GM19372 (cell line): Measurements from ENCODE around the gene FAM120AOS.
"Not testable (repeated sequence)": the region's sequence is repeated elsewhere in the genome, so short reads cannot be mapped to it uniquely, and the experiment has no call there.

ENCODE experiments used
- ATAC-seq: cut with Tn5 transposase; IDR thresholded peaks from one replicate; pipeline ENCODE4 v1.9.1; 2021; ENCODE audit warnings: mild to moderate bottlenecking, low read depth, moderate library complexity; ENCODE audit not compliant: unreplicated experiment

The FAM120AOS gene

GRCh38 chr9:93447655-93448054 is 5.7 kb downstream of the FAM120AOS start:
- no peak for ATAC-seq

DNA sequence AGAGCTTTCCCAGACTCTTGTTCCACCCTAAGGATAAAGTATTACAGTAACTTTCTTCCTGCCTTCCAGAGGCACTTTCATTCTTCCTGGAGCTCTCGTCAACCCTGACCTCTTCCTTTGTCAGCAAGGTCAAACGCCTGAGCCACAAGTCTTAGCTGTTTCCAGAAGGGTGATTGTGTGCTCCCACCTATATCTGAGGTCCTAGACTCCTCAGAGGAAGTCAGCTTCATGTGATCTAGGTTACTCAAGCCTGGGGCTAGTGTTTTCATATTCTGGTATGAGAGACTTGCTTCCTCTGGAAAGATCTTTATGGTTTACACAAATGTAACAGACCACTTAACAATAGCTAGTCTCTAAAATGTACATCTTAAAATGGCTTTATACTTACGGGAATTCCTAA is 7.3 kb downstream of the FAM120AOS start:
- ATAC-seq, result no peak

GRCh38 chr9:93440896-93441580 is 12.3 kb downstream of the FAM120AOS start:
- ATAC-seq, result no peak

- not testable (repeated sequence) for ATAC-seq
These were observed 14.1 kb downstream of the FAM120AOS start for GRCh38 chr9:93439301-93439700.

DNA sequence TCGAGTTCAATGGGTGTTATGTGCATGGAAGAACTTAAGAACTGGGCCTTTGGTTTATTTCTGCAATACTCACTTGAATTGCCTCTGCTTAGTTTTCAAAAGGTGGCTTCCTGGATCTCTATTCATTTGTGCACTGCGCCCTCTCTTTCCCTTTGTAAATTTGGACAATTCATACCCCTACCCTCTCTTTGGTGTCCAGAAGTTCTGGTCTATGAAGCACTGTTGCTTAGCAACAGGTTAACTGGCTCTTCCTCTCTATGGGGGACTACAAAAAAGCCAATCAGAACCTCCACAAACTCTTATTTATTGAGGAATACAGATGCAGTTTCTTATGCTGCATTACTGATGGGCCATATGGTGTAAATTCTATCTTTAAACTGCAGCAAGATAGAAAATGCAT is 15.4 kb downstream of the FAM120AOS start:
- no peak for ATAC-seq

GRCh38 chr9:93436655-93437407 is 16.6 kb downstream of the FAM120AOS start:
- ATAC-seq, result no peak

DNA sequence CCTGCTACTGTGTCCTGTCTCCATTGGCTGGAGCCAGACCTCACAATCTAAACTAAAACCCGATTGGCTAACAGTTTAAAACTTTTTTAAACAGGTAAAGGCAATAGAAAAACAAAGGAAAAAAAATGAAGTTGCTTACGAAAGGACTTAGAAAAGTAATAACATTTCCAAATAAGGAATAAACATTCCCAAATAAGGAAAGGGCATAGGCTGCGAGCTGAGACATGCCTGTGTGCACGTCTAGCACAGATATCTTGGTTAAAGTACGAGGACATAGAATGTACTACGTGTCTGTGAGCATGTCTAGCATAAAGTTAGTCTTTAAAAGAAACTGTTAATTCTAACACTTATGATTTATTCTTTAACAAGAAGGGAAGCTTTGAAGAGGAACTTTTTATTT is 17.2 kb downstream of the FAM120AOS start:
- ATAC-seq, result no peak

DNA sequence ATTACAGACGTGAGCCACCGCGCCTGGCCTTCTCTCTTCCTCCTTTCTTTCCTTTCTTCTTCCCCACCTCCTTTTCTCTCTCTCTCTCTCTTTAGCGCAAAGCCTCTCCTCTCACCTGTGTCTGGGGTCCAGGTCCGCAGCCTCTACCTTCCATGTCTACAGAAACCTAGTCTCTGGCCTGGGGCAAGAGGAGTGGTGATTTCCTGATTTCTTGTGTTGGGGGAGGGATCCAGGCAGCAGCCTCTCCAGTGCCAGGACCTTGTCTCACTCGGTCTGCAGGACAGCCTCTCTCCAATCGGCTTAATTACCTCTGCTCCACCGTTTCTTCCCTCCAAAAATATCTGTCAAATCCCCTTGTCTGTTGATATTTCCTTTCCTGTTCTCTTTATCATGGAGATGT is 18.0 kb downstream of the FAM120AOS start:
- no peak for ATAC-seq

DNA sequence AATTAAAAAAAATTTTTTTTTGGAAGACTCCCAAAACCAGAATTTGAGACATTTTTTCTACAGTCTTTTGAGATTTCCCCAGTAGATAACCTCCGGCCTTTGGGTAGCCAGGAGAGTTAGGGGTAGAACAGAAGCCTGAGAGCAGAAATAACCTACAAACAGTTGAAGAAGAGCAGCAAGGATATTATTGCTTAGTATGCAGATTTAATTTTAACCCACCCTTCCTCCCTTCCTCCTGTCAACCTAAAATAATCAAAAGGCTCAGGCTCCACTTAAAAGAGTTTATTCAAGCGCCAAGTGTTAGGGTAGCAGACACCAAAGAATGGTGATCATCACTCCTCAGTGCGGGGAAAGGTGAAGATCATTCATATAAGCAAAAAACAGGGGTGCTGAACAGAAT is 19.3 kb downstream of the FAM120AOS start:
- no peak for ATAC-seq

DNA sequence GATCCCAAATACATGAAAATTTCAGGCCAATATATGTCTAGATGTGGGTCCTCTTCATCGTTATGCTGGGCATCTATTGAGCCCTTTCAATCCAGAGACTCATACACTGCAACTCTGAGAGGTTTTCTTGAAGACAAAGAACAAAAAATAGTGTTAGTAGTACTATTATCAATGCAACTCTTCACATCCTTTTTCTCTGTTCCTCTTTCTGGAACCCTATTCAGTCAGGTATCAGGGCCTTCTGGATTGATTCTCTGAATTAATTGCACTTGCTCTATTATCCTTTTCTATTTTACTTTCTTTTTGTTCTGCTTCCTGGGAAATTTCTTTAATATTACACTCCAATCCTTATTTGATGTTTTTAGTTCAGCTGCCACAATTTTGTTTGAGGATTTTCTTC is 20.4 kb downstream of the FAM120AOS start:
- no peak for ATAC-seq

- ATAC-seq, result no peak
These were observed 21.8 kb downstream of the FAM120AOS start for GRCh38 chr9:93431539-93432105.

DNA sequence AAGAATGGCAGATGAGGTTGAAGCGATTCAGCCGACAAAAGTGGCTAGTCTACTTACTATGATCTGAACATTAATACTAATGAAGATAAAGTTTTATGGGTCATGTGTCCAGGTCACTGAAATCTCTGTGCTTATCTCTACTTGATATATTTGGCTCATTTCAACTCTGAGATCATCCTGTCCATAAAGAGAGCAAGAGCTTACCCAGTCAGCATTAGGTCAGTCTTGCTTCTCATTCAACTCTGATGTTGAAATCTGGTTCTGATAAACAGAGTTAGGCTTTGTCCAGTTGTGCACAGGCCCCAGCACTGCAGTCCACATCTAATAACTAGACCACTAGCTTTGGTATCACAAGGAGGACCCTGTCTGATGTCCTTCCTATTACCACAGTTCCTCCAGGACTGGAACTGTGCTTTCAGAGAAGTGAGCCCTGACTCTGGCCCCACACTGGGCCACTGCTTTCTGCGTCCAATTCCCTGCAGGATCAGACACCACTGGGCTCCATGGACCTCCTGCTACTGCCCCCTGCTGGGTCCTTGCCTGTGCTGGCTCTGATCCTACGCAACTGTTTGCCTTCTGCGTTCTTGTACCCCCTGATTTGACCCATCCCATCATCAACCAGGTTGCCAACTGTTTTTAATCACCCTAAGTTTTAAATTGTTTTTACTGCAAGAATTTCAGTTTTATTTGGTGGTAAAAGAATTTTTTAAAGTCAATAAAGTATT is 25.6 kb downstream of the FAM120AOS start:
- no peak for ATAC-seq

- no peak for ATAC-seq
These were observed 30.3 kb downstream of the FAM120AOS start for GRCh38 chr9:93422977-93423616.

DNA sequence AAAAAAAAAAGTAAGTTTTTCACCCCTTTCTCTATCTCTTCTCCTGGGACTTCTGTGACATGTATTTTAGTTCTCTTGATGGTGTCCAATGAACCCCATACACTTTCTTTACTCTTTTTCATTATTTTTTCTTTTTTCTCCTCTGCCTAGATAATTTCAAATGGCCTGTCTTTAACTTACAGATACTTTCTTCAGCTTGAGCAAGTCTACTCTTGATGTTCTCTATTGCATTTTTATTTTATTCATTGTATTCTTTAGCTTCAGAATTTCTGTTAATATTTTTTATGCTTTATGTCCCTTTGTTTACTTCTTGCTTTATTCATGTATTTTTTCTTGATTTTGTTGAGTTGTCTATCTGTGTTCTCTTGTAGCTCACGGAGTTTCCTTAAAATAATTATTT is 34.4 kb downstream of the FAM120AOS start:
- ATAC-seq, result no peak

DNA sequence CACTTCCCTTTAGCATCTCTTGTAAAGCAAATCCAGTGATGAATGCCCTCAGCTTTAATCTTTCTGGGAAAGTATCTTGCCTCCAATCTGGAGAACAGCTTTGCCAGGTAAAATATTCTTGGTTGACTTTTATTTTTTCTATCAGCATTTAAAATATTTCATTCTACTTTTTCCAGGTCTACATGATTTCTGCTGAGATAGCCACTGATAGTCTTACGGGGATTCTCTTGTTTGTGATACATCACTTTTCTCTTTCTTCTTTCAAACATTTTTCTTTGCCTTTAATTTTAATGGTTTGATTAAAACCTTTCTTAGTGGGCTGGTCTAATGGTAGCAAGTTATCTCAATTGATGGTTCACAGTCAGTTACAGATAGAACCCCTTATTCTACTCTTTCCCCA is 35.8 kb downstream of the FAM120AOS start:
- no peak for ATAC-seq

DNA sequence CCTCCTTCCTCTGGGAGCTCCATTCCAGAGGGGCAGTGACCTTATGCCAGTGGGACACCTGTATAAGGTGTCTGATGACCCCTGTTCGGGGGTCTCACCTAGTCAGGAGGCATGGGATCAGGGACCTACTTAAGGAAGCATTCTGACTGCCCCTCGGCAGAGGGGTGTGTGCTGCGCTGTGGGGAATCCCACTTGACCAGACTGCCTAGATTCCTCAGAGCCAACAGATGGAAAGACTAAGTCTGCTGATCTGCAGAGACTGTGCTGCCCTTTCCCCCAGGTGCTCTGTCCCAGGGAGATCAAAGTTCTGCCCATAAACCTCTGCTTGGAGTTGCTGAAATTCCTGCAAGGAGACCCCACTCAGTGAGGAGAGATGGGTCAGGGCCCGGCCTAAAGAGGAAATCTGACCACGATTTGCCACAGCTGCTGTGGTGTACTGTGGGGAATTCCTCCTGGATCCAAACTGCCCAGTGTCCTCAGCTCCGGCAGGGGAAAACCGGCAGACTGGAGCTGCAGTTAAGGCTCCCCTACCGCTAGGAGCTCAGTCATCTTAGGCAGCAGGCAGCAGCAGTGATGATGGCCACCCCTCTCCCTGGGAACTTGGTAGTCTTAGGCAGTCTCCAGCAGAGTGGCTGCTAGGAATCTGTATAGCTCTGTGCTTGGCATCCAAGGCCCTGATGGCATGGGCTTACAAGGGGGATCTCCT is 36.7 kb downstream of the FAM120AOS start:
- ATAC-seq, result no peak

DNA sequence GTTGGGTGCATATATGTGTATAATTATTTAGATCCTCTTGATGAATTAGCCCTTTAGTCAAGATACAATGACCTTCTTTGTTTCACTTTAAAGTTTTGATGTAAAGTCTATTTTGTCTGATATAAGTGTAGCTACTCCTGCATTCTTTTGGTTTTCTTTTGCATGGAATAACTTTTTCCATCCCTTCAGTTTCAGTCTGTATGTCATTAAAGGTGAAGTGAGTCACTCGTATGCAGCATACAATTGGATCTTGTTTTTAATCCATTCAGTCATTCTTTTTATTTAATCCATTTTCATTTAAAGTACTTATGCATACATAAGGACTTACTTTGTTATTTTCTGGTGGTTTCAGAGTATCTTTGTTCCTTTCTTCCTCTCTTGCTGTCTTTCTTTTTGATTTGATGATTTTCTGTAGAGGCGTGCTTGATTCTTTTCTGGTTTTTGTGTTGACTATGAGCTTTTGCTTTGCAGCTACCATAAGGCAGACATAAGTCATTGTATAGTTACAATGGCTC is 38.1 kb downstream of the FAM120AOS start:
- ATAC-seq, result no peak

GRCh38 chr9:93413530-93413929 is 39.9 kb downstream of the FAM120AOS start:
- no peak for ATAC-seq

DNA sequence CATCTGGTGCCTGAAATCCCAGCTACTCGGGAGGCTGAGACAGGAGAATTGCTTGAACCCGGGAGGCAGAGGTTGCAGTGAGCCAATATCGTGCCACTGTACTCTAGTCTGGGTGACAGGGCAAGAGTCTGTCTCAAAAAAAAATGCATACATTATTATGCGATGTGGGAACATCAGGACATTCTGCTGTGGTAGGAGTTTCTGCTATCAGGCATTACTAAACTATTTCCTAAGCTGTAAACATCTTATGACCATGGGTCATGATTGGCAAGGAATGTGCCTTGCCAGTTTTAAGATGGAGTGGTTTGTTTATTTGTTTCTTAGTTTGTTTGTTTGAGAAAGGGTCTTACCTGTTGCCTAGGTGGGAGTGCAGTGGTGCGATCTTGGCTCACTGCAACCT is 47.0 kb downstream of the FAM120AOS start:
- ATAC-seq, result no peak

GRCh38 chr9:93398471-93398870 is 54.9 kb downstream of the FAM120AOS start:
- no peak for ATAC-seq
